WTC11 (cell line): Measurements from ENCODE around the gene TCEAL5. TPM values are rescaled to one million over a fixed set of nuclear protein-coding genes. Genes with fewer than 3 reads are reported as not detected.

Experiments
- ATAC-seq: fragments of 200-7000 bp; cut with Tn5 transposase; 2 replicates; pipeline ENCODE4 v1.10.0; 2021; ENCODE audit warnings: mild to moderate bottlenecking, moderate library complexity
- CTCF ChIA-PET: fragments of 300-600 bp; sonication (Branson Sonifier 250); formaldehyde crosslinking; loops from one replicate; lab custom pipeline; 2021; ENCODE audit warnings: antibody characterized with exemption; lab: Charles Lee
- POLR2A ChIA-PET: fragments of 350-600 bp; sonication (Branson Sonifier 250); formaldehyde crosslinking; loops from one replicate; lab custom pipeline; 2021; ENCODE audit warnings: antibody characterized with exemption; lab: Charles Lee
- DNase-seq: peaks from one replicate; pipeline ENCODE4 v3.0.0; 2021; ENCODE audit warnings: low spot score
- H3K27ac Mint-ChIP-seq: 2 replicates; pipeline ENCODE4 v1.8.0; 2021; ENCODE audit warnings: mixed read lengths
- H3K27me3 Mint-ChIP-seq: 2 replicates; pipeline ENCODE4 v1.8.0; 2021; ENCODE audit warnings: low read depth, mild to moderate bottlenecking, moderate library complexity, mixed read lengths
- H3K36me3 Mint-ChIP-seq: 2 replicates; pipeline ENCODE4 v1.8.0; 2021; ENCODE audit warnings: mixed read lengths
- H3K4me1 Mint-ChIP-seq: 2 replicates; pipeline ENCODE4 v1.8.0; 2022; ENCODE audit warnings: mixed read lengths
- H3K4me3 Mint-ChIP-seq: 2 replicates; pipeline ENCODE4 v1.8.0; 2021; ENCODE audit warnings: mild to moderate bottlenecking, moderate library complexity, mixed read lengths
- H3K9me3 Mint-ChIP-seq: 2 replicates; pipeline ENCODE4 v1.8.0; 2021; ENCODE audit warnings: mixed read lengths
- CREM ChIP-seq: sonication (generic); formaldehyde crosslinking; IDR thresholded peaks from 2 replicates; pipeline ENCODE4 v1.8.1; 2022; ENCODE audit warnings: mild to moderate bottlenecking, missing genetic modification reagents, moderate library complexity
- EMX1 ChIP-seq: fragments of 250-450 bp; sonication (Bioruptor Pico); IDR thresholded peaks from 2 replicates; pipeline ENCODE4 v1.8.0; 2021; ENCODE audit warnings: mild to moderate bottlenecking
- FOXP4 ChIP-seq: sonication (generic); formaldehyde crosslinking; IDR thresholded peaks from 2 replicates; pipeline ENCODE4 v1.8.0; 2022; ENCODE audit warnings: mild to moderate bottlenecking, missing genetic modification reagents
- IRF1 ChIP-seq: sonication (generic); formaldehyde crosslinking; IDR thresholded peaks from 2 replicates; pipeline ENCODE4 v1.8.0; 2023; ENCODE audit warnings: missing genetic modification reagents
- IRF2 ChIP-seq: sonication (generic); formaldehyde crosslinking; IDR thresholded peaks from 2 replicates; pipeline ENCODE4 v1.8.0; 2022; ENCODE audit warnings: low read depth, missing genetic modification reagents, borderline replicate concordance
- JUN ChIP-seq: sonication (generic); formaldehyde crosslinking; IDR thresholded peaks from 2 replicates; pipeline ENCODE4 v1.8.0; 2023; ENCODE audit warnings: mild to moderate bottlenecking, missing genetic modification reagents
- KAT7 ChIP-seq: sonication (generic); formaldehyde crosslinking; IDR thresholded peaks from 2 replicates; pipeline ENCODE4 v1.8.1; 2023; ENCODE audit warnings: missing genetic modification reagents, mild to moderate bottlenecking, borderline replicate concordance
- NFE2L1 ChIP-seq: sonication (generic); formaldehyde crosslinking; IDR thresholded peaks from 2 replicates; pipeline ENCODE4 v1.8.1; 2023; ENCODE audit warnings: missing genetic modification reagents
- NR3C1 ChIP-seq: sonication (generic); formaldehyde crosslinking; conservative IDR thresholded peaks from 2 replicates; pipeline ENCODE4 v1.8.1; 2023; ENCODE audit warnings: low read depth, mild to moderate bottlenecking, missing genetic modification reagents
- OVOL2 ChIP-seq: fragments of 250-450 bp; sonication (Bioruptor Pico); IDR thresholded peaks from 2 replicates; pipeline ENCODE4 v1.9.0; 2021; ENCODE audit warnings: mild to moderate bottlenecking, borderline replicate concordance
- PRDM15 ChIP-seq: sonication (generic); formaldehyde crosslinking; IDR thresholded peaks from 2 replicates; pipeline ENCODE4 v1.8.0; 2022; ENCODE audit warnings: missing genetic modification reagents
- USF2 ChIP-seq: sonication (generic); formaldehyde crosslinking; IDR thresholded peaks from 2 replicates; pipeline ENCODE4 v1.8.1; 2023; ENCODE audit warnings: mild to moderate bottlenecking, missing genetic modification reagents, moderate library complexity
- ZNF263 ChIP-seq: sonication (generic); formaldehyde crosslinking; IDR thresholded peaks from 2 replicates; pipeline ENCODE4 v1.8.1; 2022; ENCODE audit warnings: low read depth, mild to moderate bottlenecking, moderate library complexity, missing genetic modification reagents
- ZNF425 ChIP-seq: fragments of 250-450 bp; sonication (Bioruptor Pico); conservative IDR thresholded peaks from 2 replicates; pipeline ENCODE4 v1.9.0; 2021; ENCODE audit warnings: mild to moderate bottlenecking
- ZNF671 ChIP-seq: fragments of 250-450 bp; sonication (Bioruptor Pico); IDR thresholded peaks from 2 replicates; pipeline ENCODE4 v1.8.0; 2021; ENCODE audit warnings: mild to moderate bottlenecking
- total RNA-seq: library from RNA; stranded (reverse); gene quantifications from 3 replicates; pipeline ENCODE4 v1.2.3, GENCODE V29; 2021

The TCEAL5 gene
- total RNA-seq, 1 experiment from 2014 or later: 3.5 TPM

GRCh38 chrX:103274284-103274683 lies 2.3 kb downstream of the TCEAL5 start (continued):
- TF ChIP-seq FOXP4 (CRISPR knock-in tag) (no peak), EMX1 (CRISPR knock-in tag) (no peak), CREM (CRISPR knock-in tag) (no peak), KAT7 (CRISPR knock-in tag) (no peak), NFE2L1 (CRISPR knock-in tag) (no peak), ZNF671 (no peak), ZNF263 (CRISPR knock-in tag) (no peak)

- no peak overlapping the region for H3K4me3 Mint-ChIP-seq
- peaks cover 16% of the 10 kb centered on the region for H3K4me1 Mint-ChIP-seq
- H3K9me3 Mint-ChIP-seq: peaks cover 4% of the 10 kb centered on the region; the same call in 1 of the 2 replicates
- H3K27ac Mint-ChIP-seq: no peak overlapping the region
- peaks cover 5% of the 10 kb centered on the region for H3K36me3 Mint-ChIP-seq
- DNase-seq (no peak), ATAC-seq (no peak)
- POLR2A ChIA-PET: interaction anchor here (0.7 kb wide), 1 partner anchor 117 kb away, joined by 3 read pairs; no protein-coding TSS in a partner anchor
- TF ChIP-seq ZNF425 (CRISPR knock-in tag) (no peak), USF2 (CRISPR knock-in tag) (no peak), PRDM15 (CRISPR knock-in tag) (no peak), IRF1 (CRISPR knock-in tag) (no peak), OVOL2 (CRISPR knock-in tag) (no peak), NFE2L1 (CRISPR knock-in tag) (no peak), JUN (CRISPR knock-in tag) (no peak), NR3C1 (CRISPR knock-in tag) (no peak), IRF2 (CRISPR knock-in tag) (no peak)
- H3K27me3 Mint-ChIP-seq: peaks cover 2% of the 10 kb centered on the region; the same call in 1 of the 2 replicates
- CTCF ChIA-PET: no interaction called here
These were observed 18.3 kb downstream of the TCEAL5 start for GRCh38 chrX:103258275-103258674.
